Keratinocyte (primary cell): ENCODE results near the gene TFDP1. TPM values are rescaled to one million over a fixed set of nuclear protein-coding genes. Genes with fewer than 3 reads are reported as not detected.
"Not testable (repeated sequence)": the region's sequence is repeated elsewhere in the genome, so short reads cannot be mapped to it uniquely, and the experiment has no call there.

Experiments used
- DNase-seq: peaks from one replicate; pipeline ENCODE4 v3.0.0-alpha.2; 2011; ENCODE audit warnings: low read depth, missing footprints, low spot score
- FAIRE-seq: peaks from 2 replicates; lab custom pipeline; 2011; peaks lifted over from hg19 to GRCh38; lab: Jason Lieb, UNC
- H2AFZ ChIP-seq: 2 replicates; pipeline ENCODE4 v1.6.0; 2012; ENCODE audit warnings: low read length, control low read depth, inconsistent platforms; ENCODE audit not compliant: control insufficient read depth
- H3K27ac ChIP-seq: 2 replicates; pipeline ENCODE4 v1.5.1; 2011; ENCODE audit warnings: low read length; ENCODE audit not compliant: control insufficient read depth, insufficient read depth
- H3K27me3 ChIP-seq: 3 replicates; pipeline ENCODE4 v1.6.0; 2011; ENCODE audit warnings: low read length; ENCODE audit not compliant: control insufficient read depth, insufficient read depth; ENCODE audit errors: extremely low read depth
- H3K36me3 ChIP-seq, 2 experiments: 2 replicates in 1 of 2; 3 replicates in 1 of 2; pipeline ENCODE4 v1.5.1; 2011; ENCODE audit warnings: low read length in 2 of 2, mild to moderate bottlenecking in 1 of 2; ENCODE audit not compliant: control insufficient read depth in 2 of 2, insufficient read depth in 2 of 2; ENCODE audit errors: extremely low read depth in 1 of 2
- H3K4me1 ChIP-seq: 3 replicates; pipeline ENCODE4 v1.5.1; 2011; ENCODE audit warnings: low read length; ENCODE audit not compliant: control insufficient read depth, insufficient read depth; ENCODE audit errors: extremely low read depth
- H3K4me2 ChIP-seq: 3 replicates; pipeline ENCODE4 v1.6.0; 2011; ENCODE audit warnings: low read depth, low read length; ENCODE audit not compliant: control insufficient read depth, insufficient read depth; ENCODE audit errors: extremely low read depth
- H3K4me3 ChIP-seq, 3 experiments: fragments of 200-600 bp in 1 of 3; sonication (generic) in 1 of 3; 2 replicates in 2 of 3; 3 replicates in 1 of 3; pipeline ENCODE4 v1.5.1; 2011 to 2016; ENCODE audit warnings: low read length in 3 of 3, mild to moderate bottlenecking in 3 of 3, control low read depth in 2 of 3, inconsistent platforms in 1 of 3, low read depth in 1 of 3, mixed read lengths in 1 of 3, mixed run types in 1 of 3, moderate library complexity in 1 of 3; ENCODE audit not compliant: control insufficient read depth in 2 of 3, insufficient read depth in 2 of 3; ENCODE audit errors: extremely low read depth in 1 of 3
- H3K79me2 ChIP-seq: 2 replicates; pipeline ENCODE4 v1.6.0; 2012; ENCODE audit warnings: low read length; ENCODE audit not compliant: control insufficient read depth, insufficient read depth
- H3K9ac ChIP-seq: 3 replicates; pipeline ENCODE4 v1.6.0; 2011; ENCODE audit warnings: low read length; ENCODE audit not compliant: control insufficient read depth, insufficient read depth; ENCODE audit errors: extremely low read depth
- H3K9me1 ChIP-seq: 3 replicates; pipeline ENCODE4 v1.6.0; 2011; ENCODE audit warnings: low read length; ENCODE audit not compliant: control insufficient read depth, insufficient read depth; ENCODE audit errors: extremely low read depth
- H3K9me3 ChIP-seq: 2 replicates; pipeline ENCODE4 v1.5.1; 2012; ENCODE audit warnings: low read depth, low read length; ENCODE audit not compliant: control insufficient read depth
- H4K20me1 ChIP-seq: 3 replicates; pipeline ENCODE4 v1.6.0; 2011; ENCODE audit warnings: low read length; ENCODE audit not compliant: control insufficient read depth, insufficient read depth; ENCODE audit errors: extremely low read depth
- EZH2 ChIP-seq: IDR thresholded peaks from one replicate; pipeline ENCODE4 v1.6.1; 2012; ENCODE audit warnings: inconsistent platforms, mild to moderate bottlenecking, low read length, moderate library complexity
- dilution Hi-C: fragments of 300-500 bp; cut with MboI; formaldehyde crosslinking; loops from one replicate; pipeline ENCODE4 v1.7.0; 2020; ENCODE audit warnings: low sequenced_read_pairs; ENCODE audit not compliant: extremely low pct_ligation_motif_present
- polyA plus RNA-seq, 5 experiments: library from polyadenylated mRNA; depleted of rRNA in 3 of 5; stranded (reverse) in 3 of 5; stranded (forward) in 1 of 5; unstranded in 1 of 5; fragments of >200 nt; gene quantifications; 1 replicate in 1 of 5; 2 replicates in 3 of 5; 3 replicates in 1 of 5; pipeline versions ENCODE4 v1.2.1 to v1.2.3, GENCODE V29; 2011 to 2012; ENCODE audit warnings: missing spikeins in 2 of 5, low read depth in 1 of 5, low replicate concordance in 1 of 5
- TF ChIP-seq, protein P1 (sequence below), 3 experiments: IDR thresholded peaks in 1 of 3; conservative IDR thresholded peaks in 1 of 3; optimal IDR thresholded peaks in 1 of 3; 2 replicates in 2 of 3; 3 replicates in 1 of 3; pipeline versions ENCODE3 to v1.5.1; 2011; ENCODE audit warnings: low read length in 3 of 3, mild to moderate bottlenecking in 3 of 3, moderate library complexity in 2 of 3, control low read depth in 1 of 3, inconsistent platforms in 1 of 3; ENCODE audit not compliant: insufficient read depth in 2 of 3; ENCODE audit errors: extremely low read depth in 1 of 3

The TFDP1 gene
- polyA plus RNA-seq, 1 donor (not counting 4 experiments of a cell fraction or from before 2014, with no cell fraction given), result 105 TPM

GRCh38 chr13:113624235-113624587, 39.7 kb downstream of the TFDP1 start:
- dilution Hi-C loops, result no loop called here
- Histone ChIP-seq H3K36me3 (peaks cover 31 to 33% of the 10 kb centered on the region in 2 experiments), H2AFZ (no peak overlapping the region), H3K4me1 (no peaks in the 10 kb centered on the region), H3K27ac (no peak overlapping the region), H3K4me2 (no peak overlapping the region), H3K9me3 (no peaks in the 10 kb centered on the region), H3K9me1 (no peaks in the 10 kb centered on the region), H3K4me3 (no peak overlapping the region), H3K9ac (no peak overlapping the region), H4K20me1 (peaks cover 13% of the 10 kb centered on the region), H3K79me2 (peaks cover 77% of the 10 kb centered on the region), H3K27me3 (no peaks in the 10 kb centered on the region)
- no peak for TF ChIP-seq EZH2
- TF ChIP-seq, protein P1, sequence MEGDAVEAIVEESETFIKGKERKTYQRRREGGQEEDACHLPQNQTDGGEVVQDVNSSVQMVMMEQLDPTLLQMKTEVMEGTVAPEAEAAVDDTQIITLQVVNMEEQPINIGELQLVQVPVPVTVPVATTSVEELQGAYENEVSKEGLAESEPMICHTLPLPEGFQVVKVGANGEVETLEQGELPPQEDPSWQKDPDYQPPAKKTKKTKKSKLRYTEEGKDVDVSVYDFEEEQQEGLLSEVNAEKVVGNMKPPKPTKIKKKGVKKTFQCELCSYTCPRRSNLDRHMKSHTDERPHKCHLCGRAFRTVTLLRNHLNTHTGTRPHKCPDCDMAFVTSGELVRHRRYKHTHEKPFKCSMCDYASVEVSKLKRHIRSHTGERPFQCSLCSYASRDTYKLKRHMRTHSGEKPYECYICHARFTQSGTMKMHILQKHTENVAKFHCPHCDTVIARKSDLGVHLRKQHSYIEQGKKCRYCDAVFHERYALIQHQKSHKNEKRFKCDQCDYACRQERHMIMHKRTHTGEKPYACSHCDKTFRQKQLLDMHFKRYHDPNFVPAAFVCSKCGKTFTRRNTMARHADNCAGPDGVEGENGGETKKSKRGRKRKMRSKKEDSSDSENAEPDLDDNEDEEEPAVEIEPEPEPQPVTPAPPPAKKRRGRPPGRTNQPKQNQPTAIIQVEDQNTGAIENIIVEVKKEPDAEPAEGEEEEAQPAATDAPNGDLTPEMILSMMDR (optimal IDR thresholded peaks at IDR 0.05 in 1 of 3, IDR thresholded peaks at IDR 0.05 in 1 of 3, conservative IDR thresholded peaks at IDR 0.05 in 1 of 3; ENCODE audit: extremely low read depth in 1 of 3, insufficient read depth in 2 of 3, low read length in 3 of 3), result no peak
- no peak for FAIRE-seq
- DNase-seq, result no peak

DNA sequence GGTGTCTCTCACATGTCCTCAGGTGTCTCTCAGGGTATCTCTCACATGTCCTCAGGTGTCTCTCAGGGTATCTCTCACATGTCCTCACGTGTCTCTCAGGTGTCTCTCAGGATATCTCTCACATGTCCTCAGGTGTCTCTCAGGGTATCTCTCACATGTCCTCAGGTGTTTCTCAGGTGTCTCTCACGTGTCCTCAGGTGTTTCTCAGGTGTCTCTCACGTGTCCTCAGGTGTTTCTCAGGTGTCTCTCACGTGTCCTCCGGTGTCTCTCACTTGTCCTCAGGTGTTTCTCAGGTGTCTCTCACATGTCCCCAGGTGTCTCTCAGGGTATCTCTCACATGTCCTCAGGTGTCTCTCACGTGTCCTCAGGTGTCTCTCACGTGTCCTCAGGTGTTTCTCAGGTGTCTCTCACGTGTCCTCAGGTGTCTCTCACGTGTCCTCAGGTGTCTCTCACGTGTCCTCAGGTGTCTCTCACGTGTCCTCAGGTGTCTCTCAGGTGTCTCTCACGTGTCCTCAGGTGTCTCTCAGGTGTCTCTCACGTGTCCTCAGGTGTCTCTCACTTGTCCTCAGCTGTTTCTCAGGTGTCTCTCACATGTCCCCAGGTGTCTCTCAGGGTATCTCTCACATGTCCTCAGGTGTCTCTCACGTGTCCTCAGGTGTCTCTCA, 40.2 kb downstream of the TFDP1 start:
- FAIRE-seq, H3K9ac ChIP-seq, H3K27me3 ChIP-seq, DNase-seq, H3K4me2 ChIP-seq, H2AFZ ChIP-seq, H3K9me3 ChIP-seq, H3K4me3 ChIP-seq, H3K4me1 ChIP-seq, dilution Hi-C loops, H3K9me1 ChIP-seq, H3K27ac ChIP-seq: not testable (repeated sequence)
- H3K79me2 ChIP-seq, result peaks cover 78% of the 10 kb centered on the region
- H4K20me1 ChIP-seq, result peaks cover 13% of the 10 kb centered on the region
- peaks cover 31 to 36% of the 10 kb centered on the region in 2 experiments for H3K36me3 ChIP-seq
